ENCODE measurements around the gene NLRP12.

NLRP12 gene

GRCh38 chr19:53865523-53865917 lies 41.4 kb upstream of the NLRP12 start:
- no peaks in the 10 kb centered on the region for H3K9me3 ChIP-seq (ENCODE audit: control insufficient read depth, insufficient read depth, low read depth, low read length)
- ChIA-PET CTCF (interaction anchor here (1.0 to 1.3 kb wide), 2 partner anchors 11 to 158 kb away, joined by 3 to 4 read pairs; no protein-coding TSS in a partner anchor), POLR2A (interaction anchor here (1.1 to 1.4 kb wide), 4 partner anchors 10 to 345 kb away, joined by 3 to 6 read pairs (median 4); no protein-coding TSS in a partner anchor)
- no peak for TF ChIP-seq ZNF221 (tag by site-specific recombination; IDR thresholded peaks at IDR 0.05; ENCODE audit: borderline replicate concordance)
- no peak for TF ChIP-seq ZNF280D (tag by site-specific recombination; IDR thresholded peaks at IDR 0.05)
- no peak for TF ChIP-seq PATZ1 (tag by site-specific recombination; IDR thresholded peaks at IDR 0.05)
- TF ChIP-seq ZNF26 (tag by site-specific recombination; IDR thresholded peaks at IDR 0.05), result no peak
- TF ChIP-seq ZSCAN16 (tag by site-specific recombination; IDR thresholded peaks at IDR 0.05), result no peak
- no peak for TF ChIP-seq ZNF175 (tag by site-specific recombination; IDR thresholded peaks at IDR 0.05)
- TF ChIP-seq ZNF133 (tag by site-specific recombination; IDR thresholded peaks at IDR 0.05), result no peak
- no peak for TF ChIP-seq PRDM4 (tag by site-specific recombination; IDR thresholded peaks at IDR 0.05)
- TF ChIP-seq ZNF596 (tag by site-specific recombination; IDR thresholded peaks at IDR 0.05), result no peak
- TF ChIP-seq ZNF362 (tag by site-specific recombination; IDR thresholded peaks at IDR 0.05), result no peak
- no peak for TF ChIP-seq ZNF239 (tag by site-specific recombination; IDR thresholded peaks at IDR 0.05)
- H3K4me3 ChIP-seq (ENCODE audit: low read depth, low read length), result no peak overlapping the region
- no peaks in the 10 kb centered on the region for H3K36me3 ChIP-seq (ENCODE audit: control insufficient read depth in 2 of 2, insufficient read depth in 1 of 2, low read length in 2 of 2)
- H3K27ac ChIP-seq (ENCODE audit: extremely low read depth, low read depth, low read length), result no peak overlapping the region
- peaks cover 15% of the 10 kb centered on the region for H3K4me1 ChIP-seq (ENCODE audit: control insufficient read depth, insufficient read depth, low read length)

- no peak overlapping the region for H3K27ac ChIP-seq (ENCODE audit: extremely low read depth, low read depth, low read length)
- H3K36me3 ChIP-seq (ENCODE audit: control insufficient read depth in 2 of 2, insufficient read depth in 1 of 2, low read length in 2 of 2), result no peaks in the 10 kb centered on the region
- H3K4me1 ChIP-seq (ENCODE audit: control insufficient read depth, insufficient read depth, low read length), result peaks cover 15% of the 10 kb centered on the region
- ChIA-PET POLR2A (no interaction called here), CTCF (no interaction called here)
- TF ChIP-seq SCRT1 (tag by site-specific recombination; IDR thresholded peaks at IDR 0.05; ENCODE audit: borderline replicate concordance) (no peak), ZNF19 (tag by site-specific recombination; IDR thresholded peaks at IDR 0.05; ENCODE audit: low read depth) (no peak), ZNF488 (tag by site-specific recombination; IDR thresholded peaks at IDR 0.05) (no peak), ZNF707 (tag by site-specific recombination; IDR thresholded peaks at IDR 0.05) (no peak), ZBTB48 (tag by site-specific recombination; IDR thresholded peaks at IDR 0.05) (no peak), GLI2 (tag by site-specific recombination; IDR thresholded peaks at IDR 0.05; ENCODE audit: borderline replicate concordance, low read depth) (no peak), ZNF513 (tag by site-specific recombination; IDR thresholded peaks at IDR 0.05) (no peak), PRDM6 (tag by site-specific recombination; IDR thresholded peaks at IDR 0.05) (no peak)
- H3K9me3 ChIP-seq (ENCODE audit: control insufficient read depth, insufficient read depth, low read depth, low read length), result no peaks in the 10 kb centered on the region
- H3K4me3 ChIP-seq (ENCODE audit: low read depth, low read length), result no peak overlapping the region
Observed at GRCh38 chr19:53864308-53864836, 40.3 kb upstream of the NLRP12 start.
